ENCODE results near the gene PSAP. TPM values are rescaled to one million over a fixed set of nuclear protein-coding genes. Genes with fewer than 3 reads are reported as not detected.

The PSAP gene
- total RNA-seq, 1 experiment from 2014 or later: 397 TPM

GRCh38 chr10:71832967-71833366, 18.1 kb downstream of the PSAP start:
- Mint-ChIP-seq H3K4me1 (peaks cover 23% of the 10 kb centered on the region), H3K27ac (no peak overlapping the region), H3K4me3 (no peak overlapping the region), H3K27me3 (ENCODE audit: low read depth) (no peaks in the 10 kb centered on the region), H3K9me3 (no peaks in the 10 kb centered on the region), H3K36me3 (peaks cover 46% of the 10 kb centered on the region)
- ChIA-PET POLR2A (no interaction called here), CTCF (no interaction called here)
- no peak for TF ChIP-seq AFF4 (CRISPR knock-in tag; IDR thresholded peaks at IDR 0.05; ENCODE audit: borderline replicate concordance)
- no peak for TF ChIP-seq NFYB (CRISPR knock-in tag; conservative IDR thresholded peaks at IDR 0.05; ENCODE audit: low read depth)
- TF ChIP-seq ZNF416 (CRISPR knock-in tag; IDR thresholded peaks at IDR 0.05): no peak
- no peak for TF ChIP-seq STAT6 (CRISPR knock-in tag; conservative IDR thresholded peaks at IDR 0.05; ENCODE audit: low read depth)
- TF ChIP-seq ETV6 (CRISPR knock-in tag; IDR thresholded peaks at IDR 0.05): no peak
- TF ChIP-seq AR (CRISPR knock-in tag; IDR thresholded peaks at IDR 0.05): no peak
- TF ChIP-seq ZNF219 (CRISPR knock-in tag; IDR thresholded peaks at IDR 0.05; ENCODE audit: borderline replicate concordance): no peak
- no peak for TF ChIP-seq CTCF (IDR thresholded peaks at IDR 0.05)
- no peak for TF ChIP-seq HMGXB4 (CRISPR knock-in tag; IDR thresholded peaks at IDR 0.05)
- no peak for TF ChIP-seq PRDM15 (CRISPR knock-in tag; IDR thresholded peaks at IDR 0.05)
- no peak for TF ChIP-seq ZSCAN18 (CRISPR knock-in tag; IDR thresholded peaks at IDR 0.05)
- TF ChIP-seq CBFB (CRISPR knock-in tag; IDR thresholded peaks at IDR 0.05; ENCODE audit: low read depth): no peak
- TF ChIP-seq HMGA2 (CRISPR knock-in tag; IDR thresholded peaks at IDR 0.05): no peak
- no peak for ATAC-seq
- DNase-seq (ENCODE audit: low spot score): no peak
